ENCODE measurements around the gene PPP4R1. TPM values are rescaled to one million over a fixed set of nuclear protein-coding genes. Genes with fewer than 3 reads are reported as not detected.
A peak's percentile ranks its signal among the peaks of the same experiment; 100 is the strongest.

The PPP4R1 gene
- polyA plus RNA-seq, 4 donors, result 31.1 to 73.1 (median 51.3) TPM

DNA sequence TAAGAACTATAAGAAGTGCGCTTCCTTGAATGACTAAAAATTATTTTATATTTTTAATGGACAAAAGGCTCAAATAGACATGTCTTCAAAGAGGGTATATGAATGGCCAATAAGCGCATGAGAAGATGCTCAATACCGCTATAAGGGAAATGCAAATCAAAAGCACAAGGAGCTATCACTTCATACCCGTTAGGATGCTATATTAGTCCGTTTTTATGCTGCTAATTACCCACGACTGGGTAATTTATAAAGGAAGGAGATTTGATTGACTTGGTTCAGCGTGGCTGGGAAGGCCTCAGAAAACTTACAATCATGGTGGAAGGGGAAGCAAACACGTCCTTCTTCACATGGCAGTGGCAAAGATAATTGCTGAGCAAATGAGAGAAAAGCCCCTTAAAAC lies 20.5 kb upstream of the PPP4R1 start:
- Histone ChIP-seq H3K27ac (ENCODE audit: low read depth in 1 of 3, low read length in 2 of 3) (no peak overlapping the region), H3K4me3 (ENCODE audit: low read depth in 1 of 3, low read length in 3 of 3) (no peak overlapping the region), H3K27me3 (ENCODE audit: control insufficient read depth in 3 of 3, insufficient read depth in 3 of 3, low read length in 3 of 3) (no peaks in the 10 kb centered on the region), H3K9me3 (ENCODE audit: control insufficient read depth in 2 of 2, insufficient read depth in 1 of 2, low read depth in 1 of 2, low read length in 1 of 2) (peaks cover 0 to 4% of the 10 kb centered on the region in 2 donors), H3K36me3 (ENCODE audit: control insufficient read depth in 3 of 3, insufficient read depth in 2 of 3, low read depth in 1 of 3, low read length in 3 of 3) (no peaks in the 10 kb centered on the region), H3K4me1 (ENCODE audit: control insufficient read depth in 3 of 3, insufficient read depth in 2 of 3, low read depth in 1 of 3, low read length in 2 of 3) (no peaks in the 10 kb centered on the region)
- no peak for DNase-seq
- WGBS, 3 donors, result 93 to 94% (median 94%) methylated on average over 8 of the region's 8 CpGs
- no peak for FAIRE-seq

- Histone ChIP-seq H3K27ac (ENCODE audit: low read depth in 1 of 3, low read length in 2 of 3) (no peak overlapping the region), H3K9me3 (ENCODE audit: control insufficient read depth in 2 of 2, insufficient read depth in 1 of 2, low read depth in 1 of 2, low read length in 1 of 2) (peaks cover 0 to 4% of the 10 kb centered on the region in 2 donors), H3K4me1 (ENCODE audit: control insufficient read depth in 3 of 3, insufficient read depth in 2 of 3, low read depth in 1 of 3, low read length in 2 of 3) (no peaks in the 10 kb centered on the region), H3K4me3 (ENCODE audit: low read depth in 1 of 3, low read length in 3 of 3) (no peak overlapping the region), H3K27me3 (ENCODE audit: control insufficient read depth in 3 of 3, insufficient read depth in 3 of 3, low read length in 3 of 3) (no peaks in the 10 kb centered on the region), H3K36me3 (ENCODE audit: control insufficient read depth in 3 of 3, insufficient read depth in 2 of 3, low read depth in 1 of 3, low read length in 3 of 3) (no peaks in the 10 kb centered on the region)
- 76 to 86% (median 79%) methylated on average over 5 of the region's 5 CpGs for WGBS, 3 donors
- DNase-seq, result no peak
- FAIRE-seq, result no peak
These were observed 17.6 kb upstream of the PPP4R1 start for GRCh38 chr18:9631814-9632496.

DNA sequence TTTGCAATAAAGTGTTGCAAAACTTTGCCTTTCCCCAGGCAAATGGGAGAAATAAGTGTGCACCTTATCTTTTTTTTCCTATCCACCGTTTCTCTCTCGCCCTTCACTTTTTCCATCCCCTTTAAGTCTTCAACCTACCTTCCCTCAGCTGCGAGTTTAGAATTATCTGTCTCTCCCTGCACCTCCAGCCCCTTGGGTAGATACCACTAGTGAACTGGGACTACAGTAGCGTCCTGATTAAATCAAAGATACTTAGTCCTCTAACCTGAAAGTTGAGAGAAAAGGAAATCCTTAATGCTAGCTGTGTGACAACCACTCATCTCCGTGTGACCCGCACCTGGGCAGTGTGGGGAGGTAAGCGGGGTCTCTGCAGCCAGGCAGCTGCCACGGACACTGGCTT lies 16.1 kb upstream of the PPP4R1 start:
- H3K36me3 ChIP-seq (ENCODE audit: control insufficient read depth in 3 of 3, insufficient read depth in 2 of 3, low read depth in 1 of 3, low read length in 3 of 3), result no peaks in the 10 kb centered on the region
- no peak overlapping the region for H3K27ac ChIP-seq (ENCODE audit: low read depth in 1 of 3, low read length in 2 of 3)
- FAIRE-seq, result no peak
- H3K9me3 ChIP-seq (ENCODE audit: control insufficient read depth in 2 of 2, insufficient read depth in 1 of 2, low read depth in 1 of 2, low read length in 1 of 2), result no peaks in the 10 kb centered on the region
- H3K27me3 ChIP-seq (ENCODE audit: control insufficient read depth in 3 of 3, insufficient read depth in 3 of 3, low read length in 3 of 3), result no peaks in the 10 kb centered on the region
- H3K4me3 ChIP-seq (ENCODE audit: low read depth in 1 of 3, low read length in 3 of 3), result no peak overlapping the region
- 82 to 86% (median 84%) methylated on average over 8 of the region's 8 CpGs for WGBS, 3 donors
- H3K4me1 ChIP-seq (ENCODE audit: control insufficient read depth in 3 of 3, insufficient read depth in 2 of 3, low read depth in 1 of 3, low read length in 2 of 3), result no peaks in the 10 kb centered on the region
- no peak for DNase-seq

DNA sequence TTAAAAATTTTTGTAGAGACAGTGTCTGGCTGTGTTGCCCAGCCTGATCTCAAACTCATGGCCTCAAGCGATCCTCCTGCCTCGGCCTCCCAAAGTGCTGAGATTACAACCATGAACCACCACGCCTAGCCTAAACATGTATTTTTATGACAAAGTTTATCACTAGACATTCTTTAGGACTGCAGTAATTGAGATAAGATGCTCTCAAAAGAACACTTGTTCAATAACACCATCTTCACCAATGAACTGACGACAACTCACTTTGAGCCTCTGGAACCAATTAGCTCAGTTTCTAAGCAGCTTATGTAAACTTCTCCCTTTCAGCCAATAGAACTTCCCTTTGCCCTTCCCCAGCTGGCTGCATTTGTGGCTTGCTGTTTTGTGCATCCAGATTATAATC lies 15.3 kb upstream of the PPP4R1 start:
- Histone ChIP-seq H3K4me3 (ENCODE audit: low read depth in 1 of 3, low read length in 3 of 3) (no peak overlapping the region), H3K4me1 (ENCODE audit: control insufficient read depth in 3 of 3, insufficient read depth in 2 of 3, low read depth in 1 of 3, low read length in 2 of 3) (no peaks in the 10 kb centered on the region), H3K27ac (ENCODE audit: low read depth in 1 of 3, low read length in 2 of 3) (no peak overlapping the region), H3K36me3 (ENCODE audit: control insufficient read depth in 3 of 3, insufficient read depth in 2 of 3, low read depth in 1 of 3, low read length in 3 of 3) (no peaks in the 10 kb centered on the region), H3K27me3 (ENCODE audit: control insufficient read depth in 3 of 3, insufficient read depth in 3 of 3, low read length in 3 of 3) (no peaks in the 10 kb centered on the region), H3K9me3 (ENCODE audit: control insufficient read depth in 2 of 2, insufficient read depth in 1 of 2, low read depth in 1 of 2, low read length in 1 of 2) (no peaks in the 10 kb centered on the region)
- whole genome bisulfite sequencing, 3 donors, result 33 to 67% (median 45%) methylated on average over 4 of the region's 4 CpGs
- no peak for FAIRE-seq
- DNase-seq, result peak; percentile 51 to 82

DNA sequence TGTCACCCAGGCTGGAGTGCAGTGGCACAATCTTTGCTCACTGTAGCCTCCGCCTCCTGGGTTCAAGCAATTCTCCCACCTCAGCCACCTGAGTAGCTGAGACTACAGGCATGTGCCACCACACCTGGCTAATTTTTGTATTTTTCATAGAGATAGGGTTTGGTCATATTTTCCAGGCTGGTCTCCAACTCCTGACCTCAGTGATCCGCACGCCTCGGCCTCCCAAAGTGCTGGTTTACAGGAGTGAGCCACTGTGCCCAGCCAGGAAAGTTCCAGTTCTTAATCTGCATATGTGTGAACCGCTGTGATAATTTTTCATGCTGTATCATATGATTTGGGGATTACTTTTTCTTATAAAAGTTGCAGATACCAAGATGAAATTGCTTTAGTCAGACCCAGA lies 14.6 kb upstream of the PPP4R1 start:
- FAIRE-seq (no peak), DNase-seq (no peak)
- H3K4me3 ChIP-seq (ENCODE audit: low read depth in 1 of 3, low read length in 3 of 3), result no peak overlapping the region
- 91 to 96% (median 91%) methylated on average over 5 of the region's 5 CpGs for WGBS, 3 donors
- no peak overlapping the region for H3K27ac ChIP-seq (ENCODE audit: low read depth in 1 of 3, low read length in 2 of 3)
- no peaks in the 10 kb centered on the region for H3K4me1 ChIP-seq (ENCODE audit: control insufficient read depth in 3 of 3, insufficient read depth in 2 of 3, low read depth in 1 of 3, low read length in 2 of 3)
- H3K36me3 ChIP-seq (ENCODE audit: control insufficient read depth in 3 of 3, insufficient read depth in 2 of 3, low read depth in 1 of 3, low read length in 3 of 3), result no peaks in the 10 kb centered on the region
- no peaks in the 10 kb centered on the region for H3K9me3 ChIP-seq (ENCODE audit: control insufficient read depth in 2 of 2, insufficient read depth in 1 of 2, low read depth in 1 of 2, low read length in 1 of 2)
- no peaks in the 10 kb centered on the region for H3K27me3 ChIP-seq (ENCODE audit: control insufficient read depth in 3 of 3, insufficient read depth in 3 of 3, low read length in 3 of 3)

- no peaks in the 10 kb centered on the region for H3K9me3 ChIP-seq (ENCODE audit: control insufficient read depth in 2 of 2, insufficient read depth in 1 of 2, low read depth in 1 of 2, low read length in 1 of 2)
- FAIRE-seq, result no peak
- H3K4me3 ChIP-seq (ENCODE audit: low read depth in 1 of 3, low read length in 3 of 3), result no peak overlapping the region
- DNase-seq, result no peak
- WGBS, 3 donors, result 69 to 81% (median 76%) methylated on average over 3 of the region's 3 CpGs
- H3K4me1 ChIP-seq (ENCODE audit: control insufficient read depth in 3 of 3, insufficient read depth in 2 of 3, low read depth in 1 of 3, low read length in 2 of 3), result no peaks in the 10 kb centered on the region
- H3K27ac ChIP-seq (ENCODE audit: low read depth in 1 of 3, low read length in 2 of 3), result no peak overlapping the region
- H3K36me3 ChIP-seq (ENCODE audit: control insufficient read depth in 3 of 3, insufficient read depth in 2 of 3, low read depth in 1 of 3, low read length in 3 of 3), result no peaks in the 10 kb centered on the region
- H3K27me3 ChIP-seq (ENCODE audit: control insufficient read depth in 3 of 3, insufficient read depth in 3 of 3, low read length in 3 of 3), result no peaks in the 10 kb centered on the region
These were observed 13.3 kb upstream of the PPP4R1 start for GRCh38 chr18:9627642-9628041.

- no peak overlapping the region for H3K27ac ChIP-seq (ENCODE audit: low read depth in 1 of 3, low read length in 2 of 3)
- H3K36me3 ChIP-seq (ENCODE audit: control insufficient read depth in 3 of 3, insufficient read depth in 2 of 3, low read depth in 1 of 3, low read length in 3 of 3), result no peaks in the 10 kb centered on the region
- 56 to 72% (median 61%) methylated on average over 8 of the region's 8 CpGs for WGBS, 3 donors
- no peak overlapping the region for H3K4me3 ChIP-seq (ENCODE audit: low read depth in 1 of 3, low read length in 3 of 3)
- FAIRE-seq (no peak), DNase-seq (no peak)
- no peaks in the 10 kb centered on the region for H3K27me3 ChIP-seq (ENCODE audit: control insufficient read depth in 3 of 3, insufficient read depth in 3 of 3, low read length in 3 of 3)
- peaks cover 0 to 6% (median 0%) of the 10 kb centered on the region in 3 donors for H3K4me1 ChIP-seq (ENCODE audit: control insufficient read depth in 3 of 3, insufficient read depth in 2 of 3, low read depth in 1 of 3, low read length in 2 of 3)
- H3K9me3 ChIP-seq (ENCODE audit: control insufficient read depth in 2 of 2, insufficient read depth in 1 of 2, low read depth in 1 of 2, low read length in 1 of 2), result no peaks in the 10 kb centered on the region
These were observed 5.6 kb upstream of the PPP4R1 start for GRCh38 chr18:9619990-9620389.

- 3 to 13% (median 10%) methylated on average over 1 of the region's 1 CpG for WGBS, 3 donors
- peak in 1 of 2 donors; percentile 50 for DNase-seq
- FAIRE-seq, result no peak
- H3K36me3 ChIP-seq (ENCODE audit: control insufficient read depth in 3 of 3, insufficient read depth in 2 of 3, low read depth in 1 of 3, low read length in 3 of 3), result no peaks in the 10 kb centered on the region
- H3K4me1 ChIP-seq (ENCODE audit: control insufficient read depth in 3 of 3, insufficient read depth in 2 of 3, low read depth in 1 of 3, low read length in 2 of 3), result peaks cover 0 to 6% (median 0%) of the 10 kb centered on the region in 3 donors
- H3K27ac ChIP-seq (ENCODE audit: low read depth in 1 of 3, low read length in 2 of 3), result no peak overlapping the region
- H3K27me3 ChIP-seq (ENCODE audit: control insufficient read depth in 3 of 3, insufficient read depth in 3 of 3, low read length in 3 of 3), result no peaks in the 10 kb centered on the region
- no peak overlapping the region for H3K4me3 ChIP-seq (ENCODE audit: low read depth in 1 of 3, low read length in 3 of 3)
- no peaks in the 10 kb centered on the region for H3K9me3 ChIP-seq (ENCODE audit: control insufficient read depth in 2 of 2, insufficient read depth in 1 of 2, low read depth in 1 of 2, low read length in 1 of 2)
These were observed 5.2 kb upstream of the PPP4R1 start for GRCh38 chr18:9619545-9619944.

- FAIRE-seq, result no peak
- Histone ChIP-seq H3K4me1 (ENCODE audit: control insufficient read depth in 3 of 3, insufficient read depth in 2 of 3, low read depth in 1 of 3, low read length in 2 of 3) (peaks cover 0 to 6% (median 0%) of the 10 kb centered on the region in 3 donors), H3K27ac (ENCODE audit: low read depth in 1 of 3, low read length in 2 of 3) (no peak overlapping the region), H3K27me3 (ENCODE audit: control insufficient read depth in 3 of 3, insufficient read depth in 3 of 3, low read length in 3 of 3) (no peaks in the 10 kb centered on the region), H3K36me3 (ENCODE audit: control insufficient read depth in 3 of 3, insufficient read depth in 2 of 3, low read depth in 1 of 3, low read length in 3 of 3) (no peaks in the 10 kb centered on the region), H3K4me3 (ENCODE audit: low read depth in 1 of 3, low read length in 3 of 3) (no peak overlapping the region), H3K9me3 (ENCODE audit: control insufficient read depth in 2 of 2, insufficient read depth in 1 of 2, low read depth in 1 of 2, low read length in 1 of 2) (no peaks in the 10 kb centered on the region)
- 69 to 78% (median 75%) methylated on average over 3 of the region's 3 CpGs for WGBS, 3 donors
- DNase-seq, result no peak
These were observed 4.7 kb upstream of the PPP4R1 start for GRCh38 chr18:9619056-9619455.
